NCI-H2107 treated with DMSO at 0.1 percent for 48 hours (cell line): ENCODE results near the gene MRPL42.
"Not testable (repeated sequence)": the region's sequence is repeated elsewhere in the genome, so short reads cannot be mapped to it uniquely, and the experiment has no call there.

Source experiments
- DNase-seq: peaks from one replicate; lab custom pipeline; 2025; ENCODE audit not compliant: unreplicated experiment; lab: John Stamatoyannopoulos, UW

The MRPL42 gene

GRCh38 chr12:93467351-93468007 is at the start of gene MRPL42:
Gene MRPL42 (plus strand): TSS chr12:93467514. CDS start chr12:93469286, 1,772 bp downstream.
- DNase-seq: peak; percentile 70

DNA sequence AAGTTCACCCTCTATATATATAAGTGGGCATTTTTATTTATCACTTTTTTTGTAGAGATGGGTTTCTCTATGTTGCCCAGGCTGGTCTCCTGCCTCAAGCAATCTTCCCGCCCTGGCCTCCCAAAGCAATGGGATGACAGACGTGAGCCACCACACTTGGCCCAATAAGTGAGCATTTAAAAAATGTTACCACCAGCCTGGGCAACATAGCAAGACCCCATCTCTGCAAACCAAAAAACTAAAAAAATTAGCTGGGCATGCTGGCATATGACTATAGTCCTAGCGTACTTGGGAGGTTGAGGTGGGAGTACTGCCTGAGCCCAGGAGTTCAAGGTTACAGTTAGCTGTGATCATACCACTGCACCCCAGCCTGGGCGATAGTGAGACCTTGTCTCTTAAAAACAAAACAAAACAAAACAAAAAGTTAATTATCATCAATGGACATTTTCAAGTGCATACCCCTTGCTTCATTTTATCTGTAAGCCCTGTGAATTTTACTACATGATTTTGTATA is 49.3 kb upstream of the MRPL42 start:
- no peak for DNase-seq

DNA sequence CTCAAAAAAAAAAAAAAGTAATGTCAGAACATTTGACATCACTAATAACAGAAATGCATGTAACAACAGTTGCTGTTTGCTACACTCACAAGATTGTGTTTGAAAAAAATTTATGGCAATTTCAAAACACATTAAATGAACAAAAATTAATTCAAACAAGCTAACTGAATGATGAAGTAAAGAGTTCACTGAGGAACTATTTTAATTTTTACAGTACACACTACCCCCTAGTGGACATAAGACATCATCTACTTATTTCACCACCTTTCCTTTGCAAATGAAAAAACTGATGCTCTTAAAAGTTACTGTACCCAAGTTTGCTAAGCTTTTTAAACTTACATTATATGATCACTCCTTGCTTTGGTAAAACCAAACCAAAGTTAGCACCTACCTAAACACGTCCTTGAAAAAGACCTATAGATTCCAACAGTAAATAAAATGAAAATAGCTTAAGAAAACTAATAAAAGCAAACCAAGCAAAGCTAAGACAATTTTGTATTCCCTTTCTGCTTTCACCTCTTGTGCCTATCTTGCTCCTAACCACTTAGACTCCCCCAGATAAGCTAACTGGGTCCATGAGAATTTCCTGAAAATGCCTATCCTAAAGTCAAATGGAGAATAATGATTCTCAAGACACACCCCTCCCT is 47.8 kb upstream of the MRPL42 start:
- peak; percentile 53 for DNase-seq

GRCh38 chr12:93422050-93422449 is 45.3 kb upstream of the MRPL42 start:
- no peak for DNase-seq

GRCh38 chr12:93425736-93426411 is 41.4 kb upstream of the MRPL42 start:
- DNase-seq: no peak

GRCh38 chr12:93426412-93426805 is 40.9 kb upstream of the MRPL42 start:
- no peak for DNase-seq

DNA sequence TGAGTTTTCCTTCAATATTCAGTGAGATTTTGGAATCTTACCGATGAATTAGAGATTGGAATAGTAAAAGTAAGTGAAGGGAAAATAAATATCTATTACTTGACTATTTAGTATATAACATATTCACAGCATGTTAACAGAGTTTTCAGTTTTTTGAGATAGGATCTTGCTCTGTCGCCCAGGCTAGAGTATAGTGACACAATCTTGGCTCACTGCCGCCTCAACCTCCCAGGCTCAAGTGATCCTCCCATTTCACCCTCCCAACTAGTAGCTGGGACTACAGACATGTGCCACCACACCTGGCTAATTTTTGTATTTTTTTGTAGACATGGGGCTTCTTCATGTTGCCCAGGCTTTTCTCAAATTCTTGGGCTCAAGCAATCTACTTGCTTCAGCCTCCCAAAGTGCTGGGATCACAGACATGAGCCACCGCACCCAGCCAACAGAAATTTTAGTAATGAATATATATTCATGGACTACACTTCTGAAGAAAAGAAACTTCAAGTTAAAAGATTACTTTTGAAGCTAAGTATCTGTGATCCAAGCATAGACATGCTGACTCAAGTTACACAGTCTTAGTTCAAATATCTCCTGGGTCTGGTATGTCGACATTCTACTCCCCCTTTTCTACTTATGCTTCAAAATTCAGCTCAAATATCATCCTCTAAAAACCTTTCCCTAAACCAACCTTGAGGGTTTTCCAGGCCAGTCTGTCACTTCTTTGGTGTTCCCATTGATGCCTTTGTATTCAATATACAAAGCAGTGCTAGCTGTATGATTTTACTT is 39.3 kb upstream of the MRPL42 start:
- DNase-seq: no peak

- DNase-seq: no peak
Measured at GRCh38 chr12:93429448-93429847, 37.9 kb upstream of the MRPL42 start.

- DNase-seq: no peak
Measured at GRCh38 chr12:93429852-93430251, 37.5 kb upstream of the MRPL42 start.

- DNase-seq: no peak
Measured at GRCh38 chr12:93430280-93430679, 37.0 kb upstream of the MRPL42 start.

- DNase-seq: not testable (repeated sequence)
Measured at GRCh38 chr12:93432031-93432430, 35.3 kb upstream of the MRPL42 start.

GRCh38 chr12:93434256-93434865 is 33.0 kb upstream of the MRPL42 start:
- DNase-seq: no peak

- no peak for DNase-seq
Measured at GRCh38 chr12:93438266-93439050, 28.9 kb upstream of the MRPL42 start.

- DNase-seq: no peak
Measured at GRCh38 chr12:93440043-93440835, 27.1 kb upstream of the MRPL42 start.

GRCh38 chr12:93441081-93441616 is 26.2 kb upstream of the MRPL42 start:
- DNase-seq: no peak

DNA sequence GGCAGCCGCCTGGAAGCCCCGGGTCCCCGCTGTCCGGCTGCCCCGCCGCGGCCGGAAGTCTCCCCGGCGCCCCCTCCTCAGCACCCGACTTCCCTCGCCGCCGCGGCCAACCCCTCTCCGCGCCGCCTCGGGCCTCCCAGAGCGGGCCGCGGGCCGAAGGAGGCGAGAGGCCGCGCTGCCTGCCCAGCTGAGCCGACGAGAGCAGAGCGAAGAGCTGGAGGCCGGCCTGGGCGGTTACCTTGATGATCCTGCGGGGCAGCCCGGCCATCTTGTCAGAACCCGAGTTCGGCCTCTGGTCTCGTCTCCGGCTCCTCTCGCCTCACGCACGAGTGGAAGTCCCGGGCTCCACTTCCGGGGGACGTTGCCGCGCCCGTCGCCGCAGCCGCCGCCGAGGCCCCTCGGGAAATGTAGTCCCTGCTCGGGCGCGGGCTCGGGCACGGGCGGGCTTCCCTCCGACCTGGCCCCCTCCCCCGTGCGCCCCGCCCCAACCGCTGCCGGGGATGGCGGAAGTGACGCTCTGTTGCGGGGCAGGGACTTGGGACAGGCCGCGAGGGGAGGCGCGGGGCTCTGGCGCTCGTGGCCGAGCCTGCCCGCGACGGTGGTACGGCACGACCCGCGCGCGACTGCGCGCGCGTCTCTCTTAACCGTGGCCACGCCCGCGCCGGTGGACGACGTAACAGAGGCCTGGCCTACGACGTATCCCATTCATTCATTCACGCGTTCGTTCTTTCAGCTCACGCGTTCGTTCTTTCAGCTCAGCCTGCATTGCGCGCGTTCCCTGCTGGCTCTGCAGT is 25.5 kb upstream of the MRPL42 start, which contains the start of gene UBE2N:
Gene UBE2N (minus strand): TSS at position 331 of the 794 bp plus-strand sequence. CDS start 63 bp downstream, at position 268.
- DNase-seq: peak; percentile 83

GRCh38 chr12:93442411-93443340 is 24.6 kb upstream of the MRPL42 start:
- DNase-seq: no peak
